Stimulated activated naive B cell treated with anti-CD40 and anti-IgM and Interleukin-4, amounts not matched to agents 10 μg/mL and 1 μg/mL and 100 μg/mL, for 72 hours (primary cell): ENCODE measurements around the gene DIAPH1.

Source experiments
- ATAC-seq, 2 donors: fragments of 150-1000 bp; cut with Tn5 transposase; replicated peaks; 2 replicates each; pipeline ENCODE4 v1.10.0; 2021; ENCODE audit warnings: moderate library complexity in 1 of 2
- DNase-seq: peaks from one replicate; pipeline ENCODE4 v3.0.0; 2021
- H3K27ac Mint-ChIP-seq: one replicate; pipeline ENCODE4 v1.8.0; 2022; ENCODE audit warnings: mild to moderate bottlenecking, mixed read lengths
- H3K27me3 Mint-ChIP-seq, 2 donors: one replicate each; pipeline ENCODE4 v1.8.0; 2022; ENCODE audit warnings: mixed read lengths in 2 of 2
- H3K36me3 Mint-ChIP-seq, 2 donors: one replicate each; pipeline ENCODE4 v1.8.0; 2022; ENCODE audit warnings: mixed read lengths in 2 of 2, mild to moderate bottlenecking in 1 of 2
- H3K4me1 Mint-ChIP-seq, 2 donors: one replicate each; pipeline ENCODE4 v1.8.0; 2022; ENCODE audit warnings: mixed read lengths in 2 of 2, mild to moderate bottlenecking in 1 of 2
- H3K4me3 Mint-ChIP-seq, 2 donors: one replicate each; pipeline ENCODE4 v1.8.0; 2022; ENCODE audit warnings: mild to moderate bottlenecking in 2 of 2, mixed read lengths in 2 of 2, moderate library complexity in 1 of 2
- H3K9me3 Mint-ChIP-seq, 2 donors: one replicate each; pipeline ENCODE4 v1.8.0; 2022; ENCODE audit warnings: mixed read lengths in 2 of 2, mild to moderate bottlenecking in 1 of 2

The DIAPH1 gene

GRCh38 chr5:141483902-141484301, 134.9 kb downstream of the DIAPH1 start:
- ATAC-seq (no peak), DNase-seq (no peak)
- H3K27me3 Mint-ChIP-seq, result peaks cover 74 to 81% of the 10 kb centered on the region in 2 donors
- H3K9me3 Mint-ChIP-seq, result no peaks in the 10 kb centered on the region
- no peak overlapping the region for H3K4me3 Mint-ChIP-seq
- no peak overlapping the region for H3K27ac Mint-ChIP-seq
- peaks cover 8 to 11% of the 10 kb centered on the region in 2 donors for H3K4me1 Mint-ChIP-seq
- no peaks in the 10 kb centered on the region for H3K36me3 Mint-ChIP-seq

GRCh38 chr5:141479776-141480175, 139.0 kb downstream of the DIAPH1 start:
- Mint-ChIP-seq H3K4me3 (no peak overlapping the region), H3K36me3 (peaks cover 0 to 5% of the 10 kb centered on the region in 2 donors), H3K9me3 (no peaks in the 10 kb centered on the region), H3K4me1 (peaks cover 23 to 35% of the 10 kb centered on the region in 2 donors), H3K27ac (no peak overlapping the region), H3K27me3 (peaks cover 76 to 85% of the 10 kb centered on the region in 2 donors)
- ATAC-seq (no peak), DNase-seq (no peak)

- Mint-ChIP-seq H3K4me1 (peaks cover 18 to 29% of the 10 kb centered on the region in 2 donors), H3K27me3 (peaks cover 66 to 85% of the 10 kb centered on the region in 2 donors), H3K9me3 (no peaks in the 10 kb centered on the region), H3K27ac (no peak overlapping the region), H3K36me3 (peaks cover 0 to 5% of the 10 kb centered on the region in 2 donors), H3K4me3 (no peak overlapping the region)
- ATAC-seq (no peak), DNase-seq (no peak)
Observed at GRCh38 chr5:141478321-141478945, 140.4 kb downstream of the DIAPH1 start.

- Mint-ChIP-seq H3K27ac (no peak overlapping the region), H3K4me1 (peaks cover 18 to 29% of the 10 kb centered on the region in 2 donors), H3K36me3 (peaks cover 0 to 5% of the 10 kb centered on the region in 2 donors), H3K4me3 (no peak overlapping the region), H3K27me3 (peaks cover 60 to 82% of the 10 kb centered on the region in 2 donors), H3K9me3 (no peaks in the 10 kb centered on the region)
- no peak for DNase-seq
- no peak for ATAC-seq
Observed at GRCh38 chr5:141477815-141478214, 141.0 kb downstream of the DIAPH1 start.

GRCh38 chr5:141477044-141477575, 141.7 kb downstream of the DIAPH1 start:
- no peaks in the 10 kb centered on the region for H3K9me3 Mint-ChIP-seq
- H3K27me3 Mint-ChIP-seq, result peaks cover 55 to 75% of the 10 kb centered on the region in 2 donors
- H3K4me1 Mint-ChIP-seq, result peaks cover 18 to 29% of the 10 kb centered on the region in 2 donors
- ATAC-seq (no peak), DNase-seq (no peak)
- peak overlapping the region; percentile 82 to 94 for H3K4me3 Mint-ChIP-seq
- peaks cover 0 to 5% of the 10 kb centered on the region in 2 donors for H3K36me3 Mint-ChIP-seq
- no peak overlapping the region for H3K27ac Mint-ChIP-seq

GRCh38 chr5:141476132-141476911, 142.5 kb downstream of the DIAPH1 start:
- peak; percentile 19 to 45 for ATAC-seq
- H3K36me3 Mint-ChIP-seq, result peaks cover 0 to 5% of the 10 kb centered on the region in 2 donors
- H3K9me3 Mint-ChIP-seq, result no peaks in the 10 kb centered on the region
- H3K27ac Mint-ChIP-seq, result peak overlapping the region; percentile 88
- H3K4me1 Mint-ChIP-seq, result peaks cover 18 to 29% of the 10 kb centered on the region in 2 donors
- peak overlapping the region; percentile 82 to 94 for H3K4me3 Mint-ChIP-seq
- H3K27me3 Mint-ChIP-seq, result peaks cover 55 to 73% of the 10 kb centered on the region in 2 donors
- no peak for DNase-seq

GRCh38 chr5:141475625-141476131, 143.1 kb downstream of the DIAPH1 start, which contains the start of gene PCDHGC3:
Gene PCDHGC3, plus strand, starts transcription at chr5:141475966. Its CDS starts 151 bp downstream, at chr5:141476117.
- peak; percentile 91 to 95 for ATAC-seq
- Mint-ChIP-seq H3K27me3 (peaks cover 50 to 69% of the 10 kb centered on the region in 2 donors), H3K4me3 (peak within 1 kb of the TSS; percentile 82 to 94), H3K36me3 (peaks cover 0 to 5% of the 10 kb centered on the region in 2 donors), H3K27ac (peak within 1 kb of the TSS; percentile 88), H3K9me3 (no peaks in the 10 kb centered on the region), H3K4me1 (peaks cover 18 to 29% of the 10 kb centered on the region in 2 donors)
- DNase-seq, result peak; percentile 40

GRCh38 chr5:141465351-141465750, 153.4 kb downstream of the DIAPH1 start:
- peaks cover 0 to 2% of the 10 kb centered on the region in 2 donors for H3K9me3 Mint-ChIP-seq
- H3K4me3 Mint-ChIP-seq, result no peak overlapping the region

More at GRCh38 chr5:141465351-141465750, 153.4 kb downstream of the DIAPH1 start:
- DNase-seq (no peak), ATAC-seq (no peak)
- peaks cover 8 to 20% of the 10 kb centered on the region in 2 donors for H3K27me3 Mint-ChIP-seq
- H3K27ac Mint-ChIP-seq, result no peak overlapping the region
- H3K36me3 Mint-ChIP-seq, result no peaks in the 10 kb centered on the region
- H3K4me1 Mint-ChIP-seq, result no peaks in the 10 kb centered on the region
